Activated CD4-positive, alpha-beta memory T cell treated with anti-CD3 and anti-CD28 coated beads for 36 hours (primary cell): ENCODE results near the gene THEMIS2. TPM values are rescaled to one million over a fixed set of nuclear protein-coding genes. Genes with fewer than 3 reads are reported as not detected.
A peak's percentile ranks its signal among the peaks of the same experiment; 100 is the strongest.
"Not testable (repeated sequence)": the region's sequence is repeated elsewhere in the genome, so short reads cannot be mapped to it uniquely, and the experiment has no call there.

ENCODE experiments used
- CTCF ChIA-PET: fragments of 350-600 bp; sonication (Branson Sonifier 250); formaldehyde crosslinking; loops from one replicate; lab custom pipeline; 2021; ENCODE audit warnings: antibody characterized with exemption, inconsistent platforms; lab: Charles Lee
- POLR2A ChIA-PET: fragments of 350-600 bp; sonication (Branson Sonifier 250); formaldehyde crosslinking; loops from one replicate; lab custom pipeline; 2021; ENCODE audit warnings: antibody characterized with exemption; lab: Charles Lee
- DNase-seq: peaks from one replicate; pipeline ENCODE4 v3.0.0-alpha.2; 2020
- H3K27ac Mint-ChIP-seq: one replicate; pipeline ENCODE4 v1.8.0; 2021; ENCODE audit warnings: mixed read lengths
- H3K27me3 Mint-ChIP-seq: one replicate; pipeline ENCODE4 v1.8.0; 2021; ENCODE audit warnings: mixed read lengths
- H3K36me3 Mint-ChIP-seq: one replicate; pipeline ENCODE4 v1.8.0; 2021; ENCODE audit warnings: mixed read lengths
- H3K4me1 Mint-ChIP-seq: one replicate; pipeline ENCODE4 v1.8.0; 2021; ENCODE audit warnings: low read depth, mixed read lengths
- H3K4me3 Mint-ChIP-seq: one replicate; pipeline ENCODE4 v1.8.0; 2021; ENCODE audit warnings: mild to moderate bottlenecking, mixed read lengths
- H3K9me3 Mint-ChIP-seq: one replicate; pipeline ENCODE4 v1.8.0; 2021; ENCODE audit warnings: mixed read lengths
- intact Hi-C: fragments of 100-400 bp; cut with micrococcal nuclease; formaldehyde crosslinking; loops from one replicate; pipeline ENCODE4 v1.15.1; 2023
- total RNA-seq, 2 experiments: library from RNA; stranded (reverse); gene quantifications; one replicate each; pipeline ENCODE4 v1.2.3, GENCODE V29; 2021

Gene THEMIS2
- total RNA-seq, 2 experiments from 2014 or later = 27.4 to 29.3 TPM

- H3K36me3 Mint-ChIP-seq = no peaks in the 10 kb centered on the region
- H3K27ac Mint-ChIP-seq = peak overlapping the region; percentile 84
- no peak overlapping the region for H3K4me3 Mint-ChIP-seq
- no peaks in the 10 kb centered on the region for H3K27me3 Mint-ChIP-seq
- H3K9me3 Mint-ChIP-seq = no peaks in the 10 kb centered on the region
- peak; percentile 67 for DNase-seq
- peaks cover 37% of the 10 kb centered on the region for H3K4me1 Mint-ChIP-seq
- intact Hi-C loops = loop anchor here (5.0 kb wide), 1 partner anchor 223 kb away; the partner anchor contains the start of gene EYA3
- POLR2A ChIA-PET = no interaction called here
- CTCF ChIA-PET = interaction anchor here (1.0 to 1.5 kb wide), 2 partner anchors 45 to 345 kb away, joined by 3 read pairs; no protein-coding TSS in a partner anchor
Observed at GRCh38 chr1:27864264-27864895, 8.0 kb upstream of the THEMIS2 start.

- intact Hi-C loops = no loop called here
- Mint-ChIP-seq H3K4me3 (no peak overlapping the region), H3K36me3 (no peaks in the 10 kb centered on the region), H3K9me3 (no peaks in the 10 kb centered on the region), H3K4me1 (peaks cover 43% of the 10 kb centered on the region), H3K27me3 (no peaks in the 10 kb centered on the region), H3K27ac (peak overlapping the region; percentile 13)
- ChIA-PET CTCF (no interaction called here), POLR2A (no interaction called here)
- no peak for DNase-seq
Observed at GRCh38 chr1:27865821-27866220, 6.5 kb upstream of the THEMIS2 start.

GRCh38 chr1:27868556-27868931 lies 3.8 kb upstream of the THEMIS2 start:
- peak overlapping the region; percentile 66 for H3K4me3 Mint-ChIP-seq
- peak overlapping the region; percentile 97 for H3K27ac Mint-ChIP-seq
- no peak for DNase-seq
- ChIA-PET POLR2A (no interaction called here), CTCF (no interaction called here)
- no peaks in the 10 kb centered on the region for H3K27me3 Mint-ChIP-seq
- intact Hi-C loops = no loop called here
- H3K36me3 Mint-ChIP-seq = no peaks in the 10 kb centered on the region
- no peaks in the 10 kb centered on the region for H3K9me3 Mint-ChIP-seq
- H3K4me1 Mint-ChIP-seq = peaks cover 40% of the 10 kb centered on the region

GRCh38 chr1:27868932-27869718 lies 3.2 kb upstream of the THEMIS2 start:
- Mint-ChIP-seq H3K36me3 (no peaks in the 10 kb centered on the region), H3K4me1 (peaks cover 38% of the 10 kb centered on the region), H3K27ac (peak overlapping the region; percentile 97), H3K27me3 (no peaks in the 10 kb centered on the region), H3K4me3 (peak overlapping the region; percentile 66), H3K9me3 (no peaks in the 10 kb centered on the region)
- intact Hi-C loops = no loop called here
- CTCF ChIA-PET = no interaction called here
- POLR2A ChIA-PET = interaction anchor here (0.6 kb wide), 1 partner anchor 637 kb away, joined by 3 read pairs; the partner anchor contains the start of gene RCC1
- peak; percentile 79 for DNase-seq

GRCh38 chr1:27869719-27870085 lies 2.6 kb upstream of the THEMIS2 start:
- CTCF ChIA-PET = no interaction called here
- Mint-ChIP-seq H3K4me1 (peaks cover 33% of the 10 kb centered on the region), H3K27ac (peak overlapping the region; percentile 97), H3K36me3 (no peaks in the 10 kb centered on the region), H3K27me3 (no peaks in the 10 kb centered on the region), H3K9me3 (no peaks in the 10 kb centered on the region), H3K4me3 (peak overlapping the region; percentile 66)
- POLR2A ChIA-PET = interaction anchor here (0.6 kb wide), 1 partner anchor 636 kb away, joined by 3 read pairs; the partner anchor contains the start of gene RCC1
- DNase-seq = no peak
- intact Hi-C loops = no loop called here

GRCh38 chr1:27871076-27871475 lies 1.3 kb upstream of the THEMIS2 start:
- DNase-seq, H3K27ac Mint-ChIP-seq, H3K27me3 Mint-ChIP-seq, H3K36me3 Mint-ChIP-seq, intact Hi-C loops, H3K9me3 Mint-ChIP-seq: not testable (repeated sequence)
- peaks cover 35% of the 10 kb centered on the region for H3K4me1 Mint-ChIP-seq
- ChIA-PET CTCF (interaction anchor here (0.6 kb wide), 1 partner anchor 378 kb away, joined by 3 read pairs; no protein-coding TSS in a partner anchor), POLR2A (interaction anchor here (1.3 kb wide), 1 partner anchor 41 kb away, joined by 4 read pairs; no protein-coding TSS in a partner anchor)
- H3K4me3 Mint-ChIP-seq = peak overlapping the region; percentile 66

GRCh38 chr1:27872802-27873551 lies 633 bp downstream of the THEMIS2 start:
- POLR2A ChIA-PET = interaction anchor here (0.7 to 2.4 kb wide), 4 partner anchors 14 to 87 kb away, joined by 3 to 10 read pairs (median 3); partner anchors contain the start of gene XKR8

GRCh38 chr1:27873671-27874384 lies 1.5 kb downstream of the THEMIS2 start:
- Mint-ChIP-seq H3K27me3 (no peaks in the 10 kb centered on the region), H3K9me3 (no peaks in the 10 kb centered on the region)

More at GRCh38 chr1:27872802-27873551, 633 bp downstream of the THEMIS2 start:
- Mint-ChIP-seq H3K4me3 (peak overlapping the region; percentile 92), H3K27me3 (no peaks in the 10 kb centered on the region), H3K4me1 (peaks cover 38% of the 10 kb centered on the region), H3K9me3 (no peaks in the 10 kb centered on the region), H3K27ac (peak overlapping the region; percentile 84), H3K36me3 (peaks cover 4% of the 10 kb centered on the region)
- DNase-seq = peak; percentile 65
- CTCF ChIA-PET = interaction anchor here (0.8 to 1.0 kb wide), 2 partner anchors 68 to 215 kb away, joined by 3 read pairs; no protein-coding TSS in a partner anchor
- intact Hi-C loops = loop anchor here (2.0 kb wide), 1 partner anchor 14 kb away; no protein-coding TSS in a partner anchor

GRCh38 chr1:27876341-27877114 lies 4.2 kb downstream of the THEMIS2 start:
- no peaks in the 10 kb centered on the region for H3K27me3 Mint-ChIP-seq
- H3K9me3 Mint-ChIP-seq = no peaks in the 10 kb centered on the region
- DNase-seq = no peak
- intact Hi-C loops = no loop called here
- H3K36me3 Mint-ChIP-seq = peaks cover 11% of the 10 kb centered on the region
- H3K27ac Mint-ChIP-seq = no peak overlapping the region
- CTCF ChIA-PET = interaction anchor here (1.6 kb wide), 1 partner anchor 19 kb away, joined by 5 read pairs; no protein-coding TSS in a partner anchor
- POLR2A ChIA-PET = no interaction called here
- H3K4me1 Mint-ChIP-seq = peaks cover 27% of the 10 kb centered on the region
- no peak overlapping the region for H3K4me3 Mint-ChIP-seq

More at GRCh38 chr1:27873671-27874384, 1.5 kb downstream of the THEMIS2 start:
- Mint-ChIP-seq H3K36me3 (peaks cover 4% of the 10 kb centered on the region), H3K27ac (peak overlapping the region; percentile 84), H3K4me1 (peaks cover 37% of the 10 kb centered on the region), H3K4me3 (peak overlapping the region; percentile 92)
- intact Hi-C loops = loop anchor here (2.0 kb wide), 1 partner anchor 13 kb away; no protein-coding TSS in a partner anchor
- POLR2A ChIA-PET = interaction anchor here (1.0 to 2.4 kb wide), 2 partner anchors 13 to 36 kb away, joined by 3 to 10 read pairs; no protein-coding TSS in a partner anchor
- CTCF ChIA-PET = no interaction called here
- DNase-seq = peak; percentile 35

- no peaks in the 10 kb centered on the region for H3K27me3 Mint-ChIP-seq
- H3K27ac Mint-ChIP-seq = no peak overlapping the region
- intact Hi-C loops = no loop called here
- H3K4me3 Mint-ChIP-seq = no peak overlapping the region
- DNase-seq = no peak
- H3K36me3 Mint-ChIP-seq = peaks cover 11% of the 10 kb centered on the region
- ChIA-PET CTCF (no interaction called here), POLR2A (no interaction called here)
- H3K9me3 Mint-ChIP-seq = no peaks in the 10 kb centered on the region
- peaks cover 27% of the 10 kb centered on the region for H3K4me1 Mint-ChIP-seq
Observed at GRCh38 chr1:27877115-27877416, 4.7 kb downstream of the THEMIS2 start.
